GM13977 (cell line): ENCODE results near the gene RSPH4A.
"Not testable (repeated sequence)": the region's sequence is repeated elsewhere in the genome, so short reads cannot be mapped to it uniquely, and the experiment has no call there.

Experiments
- DNase-seq: peaks from one replicate; pipeline ENCODE4 v3.0.0; 2012; ENCODE audit warnings: low spot score
- CTCF ChIP-seq: IDR thresholded peaks from 2 replicates; pipeline ENCODE4 v1.5.1; 2012; ENCODE audit warnings: mild to moderate bottlenecking, control low read depth; ENCODE audit not compliant: insufficient read depth; ENCODE audit errors: extremely low read depth, missing control alignments
- in situ Hi-C: fragments of 300-500 bp; cut with MboI; formaldehyde crosslinking; loops from one replicate; pipeline ENCODE4 v1.12.0; 2022; ENCODE audit warnings: low sequenced_read_pairs, low pct_unique_long_range_greater_than_20kb, mixed read lengths, inconsistent platforms; ENCODE audit not compliant: unreplicated experiment

The RSPH4A gene

GRCh38 chr6:116586738-116587137 lies 29.5 kb upstream of the RSPH4A start:
- in situ Hi-C loops: no loop called here
- no peak for DNase-seq
- no peak for TF ChIP-seq CTCF

- no peak for DNase-seq
- no peak for TF ChIP-seq CTCF
- in situ Hi-C loops: no loop called here
These were observed 21.0 kb upstream of the RSPH4A start for GRCh38 chr6:116595247-116595646.

GRCh38 chr6:116596815-116597214 lies 19.5 kb upstream of the RSPH4A start:
- in situ Hi-C loops: no loop called here
- no peak for DNase-seq
- no peak for TF ChIP-seq CTCF

- in situ Hi-C loops, DNase-seq: not testable (repeated sequence)
These were observed 12.4 kb upstream of the RSPH4A start for GRCh38 chr6:116603916-116604315.

- in situ Hi-C loops, DNase-seq: not testable (repeated sequence)
These were observed 11.4 kb upstream of the RSPH4A start for GRCh38 chr6:116604868-116605267.

- TF ChIP-seq CTCF: no peak
- DNase-seq: no peak
- in situ Hi-C loops: no loop called here
These were observed 10.3 kb upstream of the RSPH4A start for GRCh38 chr6:116605935-116606334.

- TF ChIP-seq CTCF: no peak
- no peak for DNase-seq
- in situ Hi-C loops: no loop called here
These were observed 5.2 kb upstream of the RSPH4A start for GRCh38 chr6:116611056-116611455.

- in situ Hi-C loops: no loop called here
- no peak for TF ChIP-seq CTCF
- DNase-seq: peak; percentile 15
These were observed 416 bp downstream of the RSPH4A start for GRCh38 chr6:116616737-116617053.
